HTR-8/SVneo (cell line): Measurements from ENCODE around the gene ATG2A.

ENCODE experiments used
- DNase-seq: peaks from one replicate; pipeline ENCODE4 v3.0.0; 2011; ENCODE audit warnings: low spot score, mixed read lengths; ENCODE audit not compliant: insufficient read length
- FAIRE-seq: peaks from 2 replicates; lab custom pipeline; 2011; peaks lifted over from hg19 to GRCh38; lab: Jason Lieb, UNC

The ATG2A gene

DNA sequence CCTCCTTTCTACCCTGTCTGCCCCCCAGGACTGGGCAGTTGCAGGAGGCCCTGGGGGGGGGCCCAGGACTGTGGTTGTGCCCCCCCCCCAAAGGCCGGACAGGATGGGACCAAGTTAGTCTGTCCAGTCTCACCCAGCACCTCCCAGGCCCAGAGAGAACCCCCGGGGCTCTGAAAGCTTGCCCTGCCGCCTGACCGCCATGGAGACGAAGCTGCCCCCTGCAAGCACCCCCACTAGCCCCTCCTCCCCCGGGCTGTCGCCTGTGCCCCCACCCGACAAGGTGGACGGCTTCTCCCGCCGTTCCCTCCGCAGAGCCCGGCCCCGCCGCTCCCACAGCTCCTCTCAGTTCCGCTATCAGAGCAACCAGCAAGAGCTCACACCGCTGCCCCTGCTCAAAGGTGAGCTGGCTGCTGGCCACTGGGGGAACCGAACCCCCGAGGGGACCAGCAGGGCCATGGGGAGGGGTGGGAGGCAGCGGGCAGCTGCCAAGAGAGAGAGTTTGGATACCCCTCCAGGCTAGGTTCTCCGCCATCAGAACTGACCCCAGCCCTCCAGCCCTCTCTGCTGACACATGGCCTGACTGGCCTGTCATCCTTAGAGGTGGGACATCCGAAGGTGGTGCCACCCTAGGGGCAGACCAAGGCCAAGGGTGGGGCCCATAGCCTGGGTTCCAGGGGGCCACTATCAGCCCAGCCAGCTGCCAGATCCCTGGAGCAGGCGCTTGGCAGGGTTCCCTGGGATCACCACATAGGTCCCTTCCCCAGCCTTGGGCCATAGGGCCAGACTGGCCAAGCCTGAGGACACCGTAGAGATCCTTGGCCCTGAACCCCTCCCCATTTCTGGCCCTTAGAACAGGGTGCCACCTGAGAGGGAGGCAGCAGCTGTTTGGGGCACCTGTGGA, 8.8 kb upstream of the ATG2A start:
- FAIRE-seq = no peak
- DNase-seq = no peak

DNA sequence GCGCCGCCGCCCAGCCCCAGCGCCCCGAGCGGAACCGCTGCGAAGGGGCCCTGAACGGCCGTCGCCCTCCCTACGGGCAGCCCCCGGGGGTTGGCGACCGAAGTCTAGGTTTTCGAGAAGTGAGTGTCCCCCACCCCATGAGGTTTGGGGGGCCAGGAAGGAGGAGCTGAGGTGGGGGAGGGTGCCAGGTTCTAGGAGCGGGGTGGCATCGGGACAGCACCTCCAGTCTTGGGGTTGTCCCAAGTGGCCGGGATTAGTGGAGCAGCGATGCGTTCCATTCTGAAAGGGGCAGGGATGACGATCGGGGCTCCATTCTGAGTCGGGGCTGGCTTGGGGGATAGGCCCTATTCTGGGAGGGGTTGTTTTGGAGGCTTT, 7.9 kb upstream of the ATG2A start:
- FAIRE-seq = no peak
- DNase-seq = peak; percentile 17

DNA sequence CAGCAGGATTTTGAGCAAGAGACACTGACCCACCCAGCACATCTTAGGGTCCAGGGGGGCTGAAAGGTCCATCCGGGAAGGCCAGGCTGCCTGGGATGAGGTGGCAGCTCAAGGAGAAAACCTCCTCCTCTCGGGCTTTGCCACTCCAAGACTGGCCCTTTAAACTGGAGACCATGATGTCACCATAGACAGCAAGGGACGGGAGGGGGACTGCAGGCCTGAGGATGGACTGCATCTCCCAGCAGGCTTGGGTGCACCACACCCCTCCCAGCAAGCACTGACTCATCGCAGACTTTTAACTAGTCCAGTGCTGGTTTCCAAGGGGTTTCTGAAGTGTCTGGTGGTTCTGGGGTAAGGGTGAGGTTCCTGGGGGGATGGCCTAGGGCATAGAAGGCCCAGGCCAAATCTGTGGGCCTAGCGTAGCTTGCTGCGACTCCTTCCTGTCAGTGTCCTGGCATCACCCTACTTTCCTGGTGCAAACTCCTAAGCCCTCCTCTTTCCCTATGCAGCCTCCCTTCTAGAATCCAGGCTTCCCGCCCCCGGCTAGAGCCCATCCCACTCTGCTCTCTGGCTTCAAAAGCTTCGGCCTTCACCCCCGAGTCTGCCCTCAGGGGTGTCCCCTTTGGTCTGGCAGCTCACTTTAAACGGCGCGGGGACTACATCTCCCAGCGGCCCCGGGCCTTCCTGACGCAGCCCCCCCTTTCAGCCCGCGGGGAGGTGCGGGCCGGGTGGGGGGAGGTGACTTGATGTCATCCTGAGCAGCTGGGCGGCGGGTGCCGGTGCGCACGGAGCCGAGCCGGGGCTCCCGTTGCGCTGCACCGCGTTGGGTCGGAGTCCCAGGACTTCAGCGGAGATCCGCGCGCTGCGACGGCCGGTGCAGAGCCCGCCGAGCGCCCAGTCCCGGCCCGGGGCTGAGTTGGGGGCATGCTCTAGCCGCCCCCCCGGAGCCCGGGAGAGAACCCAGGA, 7.2 kb upstream of the ATG2A start, which contains the start of gene PPP2R5B:
TSS of gene PPP2R5B (plus strand) at position 746 of the 966 bp plus-strand sequence. CDS start 1,046 bp downstream, outside the sequence.
- DNase-seq (peak; percentile 98), FAIRE-seq (peak; percentile 89)

DNA sequence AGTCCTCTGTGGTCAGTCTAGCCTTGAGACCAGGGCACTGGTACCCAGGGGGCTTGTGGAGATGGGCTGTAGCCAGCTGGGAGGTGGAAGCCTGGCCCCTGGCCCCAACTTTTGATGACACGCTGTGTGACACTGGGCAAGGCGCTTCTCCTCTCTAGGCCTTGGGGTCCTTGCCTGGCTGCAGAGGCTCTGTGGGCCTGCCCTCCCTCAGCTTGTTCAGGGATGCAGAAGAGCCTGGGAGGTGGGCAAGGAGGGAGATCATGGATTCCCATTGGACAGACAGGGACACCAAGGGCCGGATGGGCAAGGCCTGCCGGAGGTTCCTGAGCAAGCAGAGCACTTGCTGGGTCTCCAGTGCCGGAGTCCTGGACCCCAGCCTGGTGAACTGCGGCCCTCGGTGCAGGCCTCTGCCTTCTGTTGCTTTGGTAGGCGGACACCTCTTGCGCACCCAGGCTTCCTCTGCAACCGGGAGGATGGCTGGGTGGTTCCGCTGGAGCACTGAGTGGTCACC, 6.2 kb upstream of the ATG2A start:
- DNase-seq (no peak), FAIRE-seq (no peak)

DNA sequence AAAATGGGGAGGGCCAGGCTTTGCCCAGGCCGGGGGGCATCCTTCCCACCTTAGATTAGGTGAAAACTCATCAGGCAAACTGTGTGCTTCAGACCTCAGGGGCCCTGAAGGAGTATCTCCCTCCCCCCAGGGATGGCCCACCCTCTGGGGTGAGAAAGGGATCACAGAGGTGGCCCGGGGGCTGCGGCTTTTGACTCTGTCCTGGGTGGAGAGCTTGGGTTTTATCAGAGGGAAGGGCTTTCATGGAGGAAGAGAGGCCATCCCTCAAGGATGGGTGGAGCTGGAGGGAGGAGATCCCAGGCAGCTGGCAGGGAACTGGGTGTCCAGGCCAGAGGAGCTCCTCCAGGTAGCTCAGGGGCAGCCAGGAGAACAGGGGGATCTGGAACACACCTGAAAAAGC, 4.4 kb upstream of the ATG2A start:
- DNase-seq = no peak
- no peak for FAIRE-seq

DNA sequence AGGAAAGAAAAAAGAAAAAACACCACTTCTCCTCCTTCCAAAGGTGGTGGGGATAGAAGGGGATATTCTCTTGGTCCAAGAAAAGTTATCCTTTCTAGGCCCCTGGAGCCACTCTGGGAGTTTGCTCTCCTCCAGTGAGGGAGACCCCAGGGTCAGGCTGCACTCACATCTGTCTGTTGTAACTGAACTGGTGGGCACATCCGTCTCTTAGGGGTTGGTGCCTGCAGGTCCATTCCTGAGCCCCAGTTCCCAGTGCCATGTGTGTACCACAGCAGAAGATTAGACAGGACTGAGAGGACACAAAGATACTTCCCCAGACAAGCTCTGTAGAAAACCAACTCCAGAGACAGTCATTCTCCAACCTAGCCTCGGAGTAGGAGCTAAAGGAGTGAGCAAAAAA, 3.1 kb upstream of the ATG2A start:
- DNase-seq (no peak), FAIRE-seq (no peak)

DNA sequence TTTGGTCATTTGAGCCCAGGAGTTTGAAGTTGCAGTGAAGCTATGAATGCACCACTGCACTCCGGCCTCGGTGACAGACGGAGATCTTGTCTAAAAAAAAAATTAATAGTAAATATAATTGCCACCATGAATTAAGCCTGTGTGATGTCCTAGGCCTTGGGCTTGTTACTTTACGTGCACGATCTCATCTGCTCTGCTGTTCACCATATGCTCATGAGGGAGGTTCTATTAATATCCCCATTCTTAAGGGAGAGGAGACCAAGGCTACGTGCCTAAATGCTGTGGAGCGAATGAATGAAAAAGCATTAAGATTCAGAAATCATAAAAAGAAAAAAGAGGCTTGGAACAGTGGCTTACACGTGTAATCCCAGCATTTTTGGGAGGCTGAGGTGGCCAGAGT, 2.6 kb upstream of the ATG2A start:
- DNase-seq = no peak
- FAIRE-seq = no peak

DNA sequence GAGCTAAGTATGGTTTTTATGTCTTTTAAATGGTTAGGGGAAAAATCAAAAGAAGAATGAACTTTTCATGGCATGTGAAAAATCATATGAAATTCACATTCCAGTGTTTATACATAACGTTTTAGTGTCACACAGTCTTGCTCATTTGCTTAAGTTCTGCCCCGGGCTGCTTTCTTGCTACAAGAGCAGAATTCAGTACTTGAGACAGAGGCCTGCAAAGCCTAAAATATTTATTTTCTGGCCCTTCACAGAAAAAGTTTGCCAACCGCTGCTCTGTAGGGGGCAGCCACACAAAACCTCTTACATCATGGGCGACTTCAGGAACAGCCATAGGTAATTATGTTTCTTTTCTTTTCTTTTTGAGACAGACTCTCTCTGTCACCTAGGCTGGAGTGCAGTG, 1.0 kb upstream of the ATG2A start:
- no peak for FAIRE-seq
- no peak for DNase-seq

DNA sequence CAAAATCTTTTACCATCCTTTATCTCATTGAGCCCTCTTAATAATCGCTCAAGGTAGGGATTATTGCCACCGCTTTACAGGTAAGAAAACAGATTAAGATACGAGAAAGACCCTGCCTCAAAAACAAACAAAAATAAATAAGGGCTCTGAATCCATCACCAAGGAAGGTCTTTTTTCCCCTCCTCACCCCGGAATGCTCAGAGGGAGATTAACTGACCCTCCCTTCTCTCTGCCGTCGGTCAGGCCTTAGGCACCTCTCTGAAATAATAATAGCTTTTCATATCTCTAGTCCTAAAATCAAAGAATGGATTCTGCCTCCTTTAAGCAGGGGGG, 620 bp upstream of the ATG2A start:
- no peak for FAIRE-seq
- DNase-seq = no peak

DNA sequence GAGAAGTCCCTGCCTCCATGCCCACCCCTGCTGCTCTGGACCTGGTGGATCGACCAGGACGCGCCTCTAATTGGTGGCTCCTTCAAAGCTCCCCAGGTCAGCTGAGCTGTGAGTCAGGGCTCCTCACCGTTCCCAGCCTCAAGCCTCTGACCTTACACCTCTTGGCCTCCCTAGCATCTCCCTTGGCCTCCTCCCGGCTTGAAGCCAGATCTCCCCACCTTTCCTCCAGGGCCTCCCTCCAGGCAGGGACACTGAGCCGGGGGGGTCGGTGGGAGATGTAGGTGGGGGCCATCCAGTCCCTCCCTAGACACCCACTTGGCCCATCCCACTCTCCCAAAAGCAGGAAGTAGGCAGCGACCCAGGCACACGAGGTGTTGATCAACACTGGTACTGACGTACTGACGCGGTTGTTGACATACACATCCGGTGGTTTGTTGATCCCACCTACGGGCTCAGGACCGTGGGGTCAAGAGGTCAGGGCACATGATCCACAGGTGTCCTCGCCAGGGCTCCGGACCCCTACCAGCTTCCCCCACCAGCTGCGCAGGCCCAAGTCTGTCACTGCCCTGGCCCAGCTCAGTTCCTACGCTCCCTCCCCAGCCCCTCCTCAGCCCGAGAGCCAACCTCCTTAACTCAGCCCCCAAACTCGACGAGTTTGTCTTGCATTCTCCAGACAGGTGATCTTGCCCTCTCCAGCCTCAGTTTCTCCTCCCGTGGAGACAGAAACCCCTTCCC, 802 bp downstream of the ATG2A start:
- no peak for FAIRE-seq
- DNase-seq = peak; percentile 38

DNA sequence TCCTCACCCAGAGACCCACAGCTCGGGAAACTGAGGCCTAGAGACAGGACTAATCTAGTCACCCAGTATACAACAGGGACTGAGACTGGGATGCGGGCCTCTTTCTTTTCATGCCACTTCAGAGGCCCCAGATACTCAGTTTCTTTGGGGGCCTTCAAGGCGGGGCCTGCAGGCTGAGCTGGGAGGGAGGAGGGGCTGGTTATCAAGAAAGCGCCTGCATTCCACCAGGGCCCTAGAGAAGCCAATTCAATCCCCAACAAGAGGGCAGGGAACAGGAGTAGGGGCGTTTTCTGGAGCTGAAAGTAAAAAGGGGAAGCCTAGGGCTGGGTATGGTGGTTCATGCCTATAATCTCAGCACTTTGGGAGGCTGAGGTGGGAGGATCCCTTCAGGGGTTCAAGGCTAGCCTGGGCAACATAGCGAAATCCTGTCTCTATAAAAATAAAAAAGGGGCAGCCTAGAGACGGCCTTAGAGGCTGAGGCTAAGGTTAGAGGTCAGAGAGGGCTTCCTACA, 1.6 kb downstream of the ATG2A start:
- FAIRE-seq (no peak), DNase-seq (no peak)

DNA sequence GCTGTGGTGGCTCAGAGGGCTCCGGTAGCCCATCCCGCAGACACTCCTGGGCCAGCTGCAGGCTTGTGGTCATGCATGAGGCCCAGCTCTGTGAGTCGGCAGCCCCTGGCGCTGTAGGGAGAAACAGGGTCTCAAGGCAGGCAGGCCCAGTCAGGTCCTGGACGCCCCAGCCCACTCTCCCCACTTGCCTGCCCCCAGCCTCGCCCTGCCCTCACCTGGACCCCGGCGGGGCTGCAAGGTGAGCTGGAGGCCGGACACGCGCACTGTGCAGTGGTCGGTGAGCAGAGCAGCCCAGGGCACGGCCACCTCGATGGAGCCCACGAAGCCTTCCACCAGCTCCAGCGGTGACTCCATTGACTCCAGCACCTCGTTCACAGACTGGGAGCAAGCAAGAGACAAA, 2.9 kb downstream of the ATG2A start:
- DNase-seq (no peak), FAIRE-seq (no peak)

DNA sequence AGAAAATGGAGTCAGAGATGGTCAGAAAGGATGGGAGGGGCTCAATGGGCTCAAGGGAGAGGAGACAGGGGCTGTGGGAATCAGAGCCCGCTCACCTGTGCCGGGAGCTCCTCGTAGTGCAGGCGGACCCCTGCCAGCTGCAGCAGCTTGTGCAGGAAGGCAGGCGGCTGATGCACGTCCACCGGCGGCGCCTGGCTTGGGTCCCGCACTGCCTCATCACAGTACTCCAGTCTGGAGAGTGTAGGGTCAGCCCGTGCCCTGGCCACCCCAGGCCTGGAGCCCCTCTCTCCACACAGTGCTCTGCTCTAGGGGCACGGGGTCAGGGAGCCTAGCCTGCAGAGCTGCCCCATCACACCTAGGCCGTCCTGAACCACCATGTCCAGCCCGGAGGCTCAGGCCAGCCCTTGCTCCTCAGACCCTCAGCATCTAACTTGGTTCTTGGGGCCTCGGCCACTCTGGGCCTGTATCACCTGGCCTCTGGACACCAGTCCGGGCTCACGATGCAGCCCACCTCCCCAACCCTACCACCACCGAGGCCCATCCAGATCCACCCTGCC, 3.8 kb downstream of the ATG2A start:
- DNase-seq = no peak
- FAIRE-seq = no peak

DNA sequence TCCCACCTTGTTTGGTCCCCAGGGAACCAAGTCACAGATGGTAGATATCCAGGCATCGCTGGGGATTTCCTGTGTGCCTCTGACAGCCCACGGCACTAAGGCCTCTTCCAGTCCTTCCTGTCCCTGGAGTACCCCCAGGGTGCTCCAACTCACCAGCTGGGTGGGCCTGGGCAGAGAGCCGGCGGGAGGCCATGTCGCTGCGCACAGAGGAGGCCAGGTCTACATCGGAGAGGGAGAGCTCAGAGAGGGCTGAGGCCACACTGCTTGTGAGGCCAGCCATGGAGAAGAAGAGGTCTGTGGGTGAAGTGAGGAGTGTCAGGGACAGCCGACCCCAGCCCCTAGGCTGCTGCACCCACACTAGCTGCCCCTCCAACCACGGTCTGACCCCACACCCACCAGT, 5.3 kb downstream of the ATG2A start:
- FAIRE-seq = no peak
- DNase-seq = no peak

DNA sequence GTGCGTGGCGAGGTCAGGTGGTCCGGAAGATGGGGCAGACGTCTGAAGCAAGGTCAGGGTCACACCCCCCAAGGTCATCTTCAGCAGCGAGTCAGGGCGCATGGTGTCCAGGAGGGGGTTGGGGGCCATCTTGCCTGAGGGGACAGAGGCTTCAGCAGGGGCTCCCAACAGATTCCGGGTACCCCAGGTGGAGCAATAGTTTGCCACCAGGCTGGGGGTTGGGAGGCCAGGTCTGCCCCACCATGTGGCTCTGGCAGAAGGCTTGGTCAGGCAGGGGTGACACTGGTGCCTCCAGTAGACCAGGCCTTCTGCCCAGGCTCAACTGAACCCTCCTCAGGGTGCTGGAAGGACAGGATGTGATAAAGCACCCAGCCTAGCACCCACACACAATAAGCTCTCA, 5.9 kb downstream of the ATG2A start:
- no peak for DNase-seq
- no peak for FAIRE-seq

DNA sequence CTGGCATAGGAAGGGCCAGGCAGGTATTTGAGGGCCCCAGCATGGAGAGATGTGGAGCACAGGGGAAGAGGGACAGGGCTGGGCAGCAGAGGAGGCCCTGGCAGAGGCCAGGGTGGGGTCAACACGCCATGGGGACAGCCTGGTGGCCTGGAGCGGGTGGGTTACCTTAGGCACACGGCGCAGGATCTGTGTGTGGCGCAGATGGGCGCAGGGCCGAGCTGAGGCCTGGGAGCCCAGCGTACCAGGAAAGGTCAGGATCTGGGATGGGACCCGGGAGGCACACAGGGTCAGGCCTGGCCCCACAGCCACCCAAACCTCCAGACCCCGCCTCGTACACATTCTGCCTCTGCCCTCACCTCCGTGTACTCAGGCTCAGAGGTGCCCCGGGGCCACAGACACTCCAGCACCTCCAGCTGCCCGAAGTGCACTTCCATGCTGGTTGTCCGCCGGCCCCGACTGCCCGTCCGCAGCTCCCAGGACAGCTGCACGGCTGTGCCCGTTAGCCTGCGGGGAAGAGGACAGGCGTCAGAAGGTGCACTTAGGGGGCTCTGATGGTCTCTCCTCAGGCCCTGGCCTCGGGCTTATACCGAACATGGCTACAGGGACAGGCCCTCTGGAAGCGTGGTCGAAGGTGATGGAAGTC, 6.4 kb downstream of the ATG2A start:
- FAIRE-seq = no peak

DNA sequence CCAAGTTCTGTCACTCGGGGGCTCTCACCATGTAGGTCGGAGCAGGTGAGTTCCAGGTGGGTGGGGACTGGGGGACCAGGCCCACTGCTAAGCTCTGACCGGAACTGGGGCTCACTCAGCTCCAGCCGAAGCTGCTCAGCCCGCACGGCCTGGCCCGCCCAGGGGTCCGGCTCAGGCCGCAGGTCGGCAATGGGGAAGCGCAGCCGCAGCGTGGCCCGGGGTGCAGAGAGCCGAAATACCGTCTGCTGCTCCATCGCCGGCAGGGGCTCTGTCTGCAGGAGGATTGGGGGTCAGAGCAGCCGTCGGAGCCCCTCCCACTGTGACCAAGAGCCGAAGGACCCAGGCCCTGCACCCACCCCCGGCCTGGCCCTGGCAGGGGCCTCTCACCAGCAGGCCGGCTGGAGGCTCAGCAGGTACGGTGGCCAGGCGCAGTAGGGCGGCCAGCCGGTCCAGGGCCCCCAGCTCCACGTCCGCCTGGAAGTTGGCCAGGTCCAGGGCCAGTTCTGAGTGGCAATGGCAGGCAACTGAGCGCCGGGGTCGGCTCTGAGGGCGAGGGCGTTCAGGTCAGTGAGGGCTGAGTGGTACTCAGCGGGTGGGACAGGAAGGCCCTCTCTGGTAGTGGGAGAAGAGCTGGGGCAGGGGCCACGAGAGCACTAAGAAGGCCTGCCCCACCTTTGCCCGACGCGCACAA, 7.2 kb downstream of the ATG2A start:
- FAIRE-seq (no peak), DNase-seq (no peak)

More for the DNA sequence above, 6.4 kb downstream of the ATG2A start:
- no peak for DNase-seq

DNA sequence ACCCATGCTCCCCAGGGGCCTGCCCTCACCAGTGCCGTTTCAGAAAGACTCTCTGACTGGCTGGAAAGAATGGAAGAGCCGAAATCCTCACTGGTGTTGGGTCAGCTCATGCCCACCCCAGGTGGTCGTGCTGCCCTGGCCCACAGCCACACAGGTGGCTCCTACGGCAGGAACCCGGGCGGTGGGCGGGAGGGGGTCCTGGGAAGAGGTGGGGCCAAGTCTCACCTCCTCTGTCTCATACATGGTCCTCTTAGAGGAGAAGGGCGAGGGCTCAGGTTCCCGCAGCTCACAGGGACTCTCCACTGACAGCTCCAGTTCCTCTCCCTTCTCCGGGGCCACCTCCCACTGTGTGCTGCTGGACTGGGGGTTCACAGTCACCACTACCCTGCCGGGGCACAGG, 8.2 kb downstream of the ATG2A start:
- DNase-seq (no peak), FAIRE-seq (no peak)

DNA sequence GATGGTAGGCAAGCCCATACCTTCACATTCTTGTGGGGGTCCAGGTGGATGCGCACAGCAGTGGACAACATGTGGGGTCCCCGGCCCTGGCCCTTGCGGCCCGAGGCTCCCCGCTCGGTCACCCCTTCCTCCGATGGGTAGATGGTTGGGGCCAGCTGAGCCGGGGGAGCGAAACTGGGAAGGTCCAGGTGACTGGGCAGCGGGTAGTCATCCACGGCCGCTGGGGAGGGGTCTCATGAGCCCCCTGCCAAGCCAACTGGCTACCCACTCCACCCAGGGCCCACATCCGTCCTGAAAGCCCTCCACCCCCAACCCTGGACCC, 10.7 kb downstream of the ATG2A start:
- DNase-seq (no peak), FAIRE-seq (no peak)
